HG03378 (cell line): ENCODE data around the gene VPS51.
"Not testable (repeated sequence)": the region's sequence is repeated elsewhere in the genome, so short reads cannot be mapped to it uniquely, and the experiment has no call there.

Experiments used
- ATAC-seq: cut with Tn5 transposase; IDR thresholded peaks from one replicate; pipeline ENCODE4 v1.9.1; 2021; ENCODE audit warnings: mild to moderate bottlenecking, moderate library complexity; ENCODE audit not compliant: unreplicated experiment

Gene VPS51

DNA sequence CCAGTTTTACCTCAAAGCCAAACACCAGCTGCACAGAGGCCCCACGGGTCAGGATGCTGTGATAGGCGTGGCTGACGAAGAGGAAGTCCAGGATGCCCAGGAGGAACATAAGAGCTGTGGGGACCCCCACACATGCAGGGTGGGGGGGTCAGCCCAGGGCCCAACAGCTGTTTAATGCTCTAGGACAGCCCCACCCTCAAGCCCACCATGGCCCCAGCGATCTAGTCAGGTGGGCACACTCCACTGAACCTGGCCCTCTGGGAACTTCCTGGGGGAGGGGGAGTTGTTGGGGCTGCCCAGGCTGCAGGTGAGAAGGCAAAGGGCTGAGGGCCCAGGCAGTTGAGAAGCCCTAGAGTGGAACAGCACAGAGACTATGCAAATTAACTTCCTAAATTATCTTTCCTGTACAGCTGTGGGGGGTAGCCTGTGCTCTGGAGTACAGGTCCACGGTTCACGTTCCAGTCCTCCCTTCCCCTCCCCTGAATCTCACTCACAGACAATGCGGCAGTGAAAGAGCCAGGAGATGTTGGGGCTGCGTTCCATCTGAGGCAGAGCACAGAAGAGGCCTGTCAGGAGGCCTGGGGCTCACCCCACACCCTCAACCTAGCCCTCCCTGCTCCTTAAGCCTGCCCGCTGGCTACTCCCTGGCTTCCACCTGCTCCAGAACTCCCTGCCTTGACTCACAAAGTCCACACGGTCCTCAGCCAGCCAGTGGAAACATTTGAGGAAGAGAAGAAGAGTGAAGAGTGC, 36.4 kb downstream of the VPS51 start:
- no peak for ATAC-seq

GRCh38 chr11:65132988-65133700, 37.1 kb downstream of the VPS51 start:
- no peak for ATAC-seq

GRCh38 chr11:65133724-65134123, 37.7 kb downstream of the VPS51 start:
- ATAC-seq: no peak

DNA sequence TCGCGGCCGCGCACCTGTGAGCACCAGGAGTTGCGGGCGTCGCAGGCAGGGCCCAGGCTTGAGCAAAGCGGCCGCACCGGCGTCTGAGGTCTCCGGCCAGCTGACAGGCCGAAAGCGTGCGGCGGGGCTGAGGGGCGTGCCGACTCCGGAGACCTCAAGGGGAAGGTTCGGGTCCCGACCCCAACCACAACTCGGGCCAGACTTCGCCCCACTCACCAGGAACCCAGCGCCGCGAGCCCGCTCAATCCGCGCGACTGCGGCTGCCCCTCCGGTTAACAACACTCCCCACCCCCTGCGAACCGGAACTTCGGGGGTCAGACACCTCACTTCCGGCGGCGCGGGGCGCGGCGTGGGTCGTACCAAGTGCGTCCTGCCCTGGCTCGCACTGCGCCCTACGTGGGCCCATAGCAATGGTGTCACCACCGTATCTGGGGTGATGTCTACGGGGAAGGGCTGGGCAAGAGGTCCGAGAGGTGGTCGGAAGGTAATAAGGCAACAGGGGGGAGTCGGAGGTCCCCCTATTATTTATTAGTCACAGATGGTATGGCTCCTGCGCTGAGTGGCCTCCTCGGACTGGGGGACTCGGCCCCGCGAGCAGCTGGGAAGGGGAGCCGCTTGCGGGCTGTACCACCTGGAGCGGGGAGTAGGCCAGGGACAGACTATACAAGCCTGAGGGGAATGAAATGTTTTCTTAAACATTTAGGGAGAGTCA, 38.4 kb downstream of the VPS51 start, which contains the start of gene SYVN1:
TSS of gene SYVN1 (minus strand) at position 280 of the 712 bp plus-strand sequence. CDS start 918 bp downstream, outside the sequence.
- ATAC-seq: peak; percentile 43

- peak; percentile 68 for ATAC-seq
Measured at GRCh38 chr11:65134952-65135632, 39.1 kb downstream of the VPS51 start.

GRCh38 chr11:65135633-65136145, 39.7 kb downstream of the VPS51 start:
- no peak for ATAC-seq

- ATAC-seq: no peak
Measured at GRCh38 chr11:65136515-65137096, 40.6 kb downstream of the VPS51 start.

DNA sequence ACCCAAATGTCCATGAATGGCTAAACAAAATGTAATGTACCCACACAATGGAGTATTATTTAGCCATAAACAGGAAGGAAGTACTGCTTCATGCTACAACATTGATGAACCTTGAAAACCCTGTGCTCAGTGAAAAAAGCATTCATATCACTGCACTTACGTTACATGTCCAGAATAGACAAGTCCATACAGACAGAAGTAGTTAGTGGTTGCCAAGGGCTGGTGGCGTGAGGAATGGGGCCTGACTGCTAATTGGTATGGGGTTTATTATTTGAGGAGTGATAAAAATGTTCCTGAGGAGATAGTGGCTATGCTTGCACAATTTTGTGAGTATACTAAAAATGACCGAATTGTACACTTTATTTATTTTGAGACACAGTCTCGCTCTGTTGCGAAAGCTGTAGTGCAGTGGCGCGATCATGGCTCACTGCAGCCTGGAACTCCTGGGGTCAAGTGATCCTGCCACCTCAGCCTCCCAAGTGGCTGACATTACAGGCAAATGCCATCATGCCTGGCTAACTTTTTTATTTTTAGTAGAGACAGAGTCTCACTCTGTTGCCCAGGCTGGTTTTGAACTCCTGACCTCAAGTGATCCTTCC, 46.0 kb downstream of the VPS51 start:
- no peak for ATAC-seq

DNA sequence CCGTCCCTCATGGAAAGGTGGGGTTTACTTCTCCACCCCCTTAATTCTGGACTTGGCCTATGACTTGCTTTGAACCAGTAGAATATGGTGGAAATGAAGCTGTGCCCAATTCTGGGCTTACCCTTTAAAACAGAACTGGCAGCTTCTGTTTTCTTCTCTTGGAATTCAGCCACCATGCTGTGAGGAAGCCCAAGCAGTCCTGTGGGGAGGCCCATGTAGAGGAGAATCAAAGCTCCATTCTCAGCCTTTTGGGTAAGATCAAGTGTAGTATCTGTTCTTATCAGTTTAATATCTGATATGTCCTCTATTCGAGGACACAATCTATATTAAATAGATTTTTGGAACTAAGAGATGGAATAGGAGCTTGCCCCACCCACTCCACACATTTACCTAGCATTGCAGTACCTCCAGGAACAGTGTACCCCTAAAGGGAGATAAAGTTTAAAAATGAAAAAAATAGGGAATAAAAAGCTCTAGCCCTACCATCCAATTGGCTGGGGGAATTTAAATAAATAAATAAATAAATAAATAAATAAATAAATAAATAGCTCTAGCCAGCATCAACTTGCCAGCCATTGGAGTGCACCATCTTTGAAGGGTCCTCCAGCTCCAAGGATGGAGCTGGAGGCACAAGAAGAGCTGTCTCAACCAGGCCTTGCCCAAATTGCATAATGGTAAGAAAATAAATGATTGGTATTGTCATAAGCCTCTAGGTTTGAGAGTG, 51.5 kb downstream of the VPS51 start:
- ATAC-seq: no peak

DNA sequence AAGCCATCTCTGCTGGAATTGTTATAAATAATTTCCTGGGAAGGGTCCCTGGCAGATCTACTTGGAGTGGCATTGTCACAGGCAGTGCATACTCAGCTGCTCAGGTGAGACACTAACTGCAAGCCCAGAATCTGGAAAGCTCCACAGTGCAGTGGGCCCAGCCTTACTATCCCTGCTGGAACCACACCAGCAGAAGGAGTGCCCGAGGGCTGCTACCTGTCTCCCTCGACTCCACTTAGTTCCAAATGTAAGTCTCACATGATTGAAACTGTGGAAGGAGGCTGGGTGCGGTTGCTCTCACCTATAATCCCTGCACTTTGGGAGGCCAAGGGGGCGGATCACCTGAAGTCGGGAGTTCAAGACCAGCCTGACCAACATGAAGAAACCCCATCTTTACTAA, 52.6 kb downstream of the VPS51 start:
- no peak for ATAC-seq

- ATAC-seq: not testable (repeated sequence)
Measured at GRCh38 chr11:65150131-65150508, 54.1 kb downstream of the VPS51 start.

DNA sequence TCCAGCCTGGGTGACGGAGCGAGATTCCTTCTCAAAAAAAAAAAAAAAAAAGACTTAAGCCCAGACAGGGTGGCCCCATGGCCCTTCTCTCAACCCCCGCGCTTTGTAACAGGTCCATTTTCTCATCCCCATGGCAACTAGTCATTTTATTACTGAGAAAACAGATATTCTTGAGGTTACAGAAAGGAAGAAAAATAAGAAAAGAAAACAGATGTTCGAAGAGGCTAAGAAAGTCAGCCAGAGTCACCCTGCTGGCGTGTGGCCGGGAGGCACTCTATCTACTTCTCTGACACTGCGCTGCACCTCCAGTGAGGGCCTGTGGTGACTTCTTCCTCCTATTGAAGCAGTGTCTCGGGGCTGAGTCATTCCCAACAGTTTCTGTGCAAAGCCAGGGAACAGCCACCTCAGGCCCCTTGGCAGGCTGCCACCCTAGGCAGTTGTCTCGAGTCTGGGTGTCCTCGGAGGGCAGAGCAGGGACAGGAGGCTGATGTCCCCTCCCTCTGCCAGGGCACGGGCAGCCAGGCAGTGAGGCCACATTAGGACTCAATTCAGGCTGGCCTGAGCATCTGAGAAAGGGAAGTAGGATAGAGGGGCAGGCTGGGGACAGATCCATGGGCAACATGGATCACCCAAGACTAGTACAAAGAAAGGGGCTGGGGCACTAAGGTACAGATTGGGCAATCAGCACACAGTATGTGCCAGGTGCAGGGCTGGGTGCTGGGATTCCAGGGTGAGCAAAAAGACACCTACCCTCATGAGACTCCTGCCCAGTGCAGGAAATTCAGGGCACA, 54.7 kb downstream of the VPS51 start:
- no peak for ATAC-seq

DNA sequence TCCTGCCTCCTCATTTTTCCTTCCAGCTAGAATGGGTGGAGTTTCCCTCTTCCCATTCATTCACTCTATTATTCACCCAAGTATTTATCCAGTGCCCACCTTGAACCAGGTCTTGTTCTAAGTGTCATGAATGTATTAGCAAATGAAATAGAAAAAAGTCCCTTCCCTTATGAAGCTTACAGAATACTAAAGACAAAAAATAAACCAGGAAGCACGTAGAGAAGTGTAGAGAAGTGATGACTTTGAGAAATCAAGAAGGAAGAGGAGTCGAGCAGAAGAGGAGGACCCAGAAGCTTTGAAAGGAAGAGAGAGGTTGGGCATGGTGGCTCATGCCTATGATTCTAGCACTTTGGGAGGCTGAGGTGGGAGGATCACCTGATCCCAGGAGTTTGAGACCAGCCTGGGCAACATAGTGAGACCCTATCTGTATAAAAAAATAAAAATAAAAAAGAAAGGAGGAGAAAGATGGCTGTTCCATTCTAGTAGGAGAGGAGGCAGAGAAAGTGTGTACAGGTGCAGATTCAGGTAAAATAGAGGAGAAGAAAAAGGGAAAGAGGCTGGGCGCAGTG, 55.4 kb downstream of the VPS51 start:
- no peak for ATAC-seq

GRCh38 chr11:65152122-65152521, 56.1 kb downstream of the VPS51 start:
- no peak for ATAC-seq

GRCh38 chr11:65156256-65156655, 60.2 kb downstream of the VPS51 start:
- no peak for ATAC-seq

DNA sequence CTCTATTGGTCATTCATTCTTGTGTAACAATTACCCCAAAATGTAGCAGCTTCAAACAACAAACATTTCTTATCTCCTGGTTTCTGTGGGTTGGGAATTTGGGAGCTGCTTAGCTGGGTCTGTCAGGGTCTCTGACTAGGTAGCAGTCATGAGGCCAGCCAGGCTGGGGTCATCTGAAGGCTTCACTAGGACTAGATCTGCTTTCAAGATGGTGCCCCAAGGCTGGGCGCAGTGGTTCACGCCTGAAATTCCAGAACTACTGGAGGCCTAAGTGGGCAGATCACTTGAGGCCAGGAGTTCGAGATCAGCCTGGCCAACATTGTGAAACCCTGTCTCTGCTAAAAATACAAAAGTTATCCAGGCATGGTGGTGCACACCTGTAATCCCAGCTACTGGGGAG, 60.9 kb downstream of the VPS51 start:
- no peak for ATAC-seq

GRCh38 chr11:65157336-65157735, 61.3 kb downstream of the VPS51 start:
- ATAC-seq: no peak

DNA sequence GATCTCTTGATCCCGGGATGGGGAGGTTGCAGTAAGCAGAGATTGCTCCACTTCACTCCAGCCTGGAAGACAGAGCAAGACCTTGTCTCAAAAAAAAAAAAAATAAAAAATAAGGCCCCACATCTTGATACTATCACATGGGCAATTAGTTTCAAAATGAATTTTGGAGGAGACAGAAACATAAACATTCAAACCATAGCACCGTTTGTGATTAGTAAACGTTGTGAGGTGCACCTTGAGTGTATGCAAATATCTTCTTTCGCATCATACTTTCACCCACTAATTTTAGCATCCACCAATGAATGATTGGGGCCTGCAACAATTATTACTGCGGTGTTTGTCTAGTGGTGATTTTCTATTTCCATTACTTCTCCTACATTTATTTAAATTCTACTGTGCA, 63.0 kb downstream of the VPS51 start:
- ATAC-seq: peak; percentile 73
